NK-92 (cell line): ENCODE results near the gene ORAI3.
"Not testable (repeated sequence)": the region's sequence is repeated elsewhere in the genome, so short reads cannot be mapped to it uniquely, and the experiment has no call there.

Experiments
- DNase-seq: peaks from one replicate; lab custom pipeline; 2025; ENCODE audit not compliant: unreplicated experiment; lab: John Stamatoyannopoulos, UW

Gene ORAI3

GRCh38 chr16:30923554-30924075, 25.3 kb upstream of the ORAI3 start, which contains the start of gene FBXL19:
Gene FBXL19 (plus strand): TSS chr16:30923572. CDS start chr16:30925755, 2,183 bp downstream.
- DNase-seq: no peak

DNA sequence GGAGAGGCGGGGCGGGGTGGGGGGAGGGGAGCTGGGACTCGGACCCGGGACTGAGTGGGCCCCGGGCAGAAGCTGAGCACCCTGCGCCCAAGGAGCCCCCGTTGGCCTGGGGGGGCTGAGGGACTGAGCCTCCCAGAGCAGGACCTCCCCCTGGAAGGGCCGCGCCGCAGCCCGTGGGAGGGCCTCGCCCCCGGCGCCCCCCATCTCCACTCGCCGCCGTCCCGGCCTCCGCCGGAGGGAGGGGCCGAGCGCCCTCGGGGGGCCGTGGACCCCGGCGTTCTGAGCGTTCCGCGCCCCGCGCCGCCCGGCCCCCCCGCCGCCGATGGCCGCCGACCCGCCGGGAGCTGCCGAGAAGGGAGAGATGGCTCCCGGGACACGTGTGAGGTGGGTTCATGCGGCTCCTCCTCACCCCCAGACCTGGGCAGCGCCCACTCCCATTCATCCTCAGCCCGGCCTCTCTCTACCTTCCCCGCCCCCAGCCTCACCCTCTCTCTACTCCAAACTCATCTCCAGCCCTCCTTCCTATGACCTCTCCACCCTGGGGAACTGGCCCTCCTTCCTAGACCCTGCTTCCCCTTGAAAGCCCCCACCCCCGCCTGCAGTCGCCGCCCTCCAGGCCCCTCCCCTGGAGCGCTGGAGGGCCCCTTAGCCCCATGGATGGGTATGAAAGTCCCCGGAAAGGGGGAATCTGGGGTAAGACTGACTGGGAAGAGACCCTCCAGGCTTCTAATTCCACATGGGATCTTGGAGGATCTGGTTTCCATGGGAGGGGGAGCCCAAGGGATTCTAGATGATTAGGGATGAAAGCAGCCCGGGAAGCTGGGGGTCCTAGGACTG, 24.6 kb upstream of the ORAI3 start:
- DNase-seq: no peak

GRCh38 chr16:30924913-30925631, 23.8 kb upstream of the ORAI3 start:
- no peak for DNase-seq

GRCh38 chr16:30925632-30925987, 23.3 kb upstream of the ORAI3 start:
- no peak for DNase-seq

- DNase-seq: no peak
Observed at GRCh38 chr16:30925995-30926811, 22.7 kb upstream of the ORAI3 start.

GRCh38 chr16:30926937-30927788, 21.7 kb upstream of the ORAI3 start:
- DNase-seq: no peak

DNA sequence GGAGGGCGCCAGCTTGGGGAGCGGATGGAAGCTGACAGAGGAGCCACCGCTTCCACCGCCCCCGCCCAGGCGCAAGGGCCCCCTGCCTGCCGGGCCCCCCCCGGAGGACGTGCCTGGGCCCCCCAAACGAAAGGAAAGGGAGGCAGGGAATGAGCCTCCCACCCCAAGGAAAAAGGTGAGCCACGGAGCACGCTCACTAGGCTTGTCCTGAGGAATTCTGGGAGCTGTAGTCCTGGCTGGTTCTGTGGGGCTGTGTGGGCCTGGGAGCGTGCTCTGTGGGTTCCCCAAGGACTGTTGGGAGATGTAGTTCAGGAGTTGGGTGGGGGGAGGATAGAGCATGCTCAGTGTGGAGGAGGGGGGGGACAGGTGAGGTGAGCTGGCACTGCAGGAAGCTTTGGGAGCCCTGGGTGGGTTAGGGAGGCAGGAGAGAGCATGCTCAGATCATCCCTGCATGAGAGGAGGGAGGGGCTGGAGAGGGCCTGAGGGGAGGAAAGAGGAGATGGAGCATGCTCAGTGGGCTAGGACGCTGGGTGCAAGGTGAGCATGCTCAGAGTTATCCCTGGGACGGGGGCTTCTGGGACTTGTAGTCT, 21.0 kb upstream of the ORAI3 start:
- DNase-seq: no peak

- no peak for DNase-seq
Observed at GRCh38 chr16:30928390-30928789, 20.5 kb upstream of the ORAI3 start.

DNA sequence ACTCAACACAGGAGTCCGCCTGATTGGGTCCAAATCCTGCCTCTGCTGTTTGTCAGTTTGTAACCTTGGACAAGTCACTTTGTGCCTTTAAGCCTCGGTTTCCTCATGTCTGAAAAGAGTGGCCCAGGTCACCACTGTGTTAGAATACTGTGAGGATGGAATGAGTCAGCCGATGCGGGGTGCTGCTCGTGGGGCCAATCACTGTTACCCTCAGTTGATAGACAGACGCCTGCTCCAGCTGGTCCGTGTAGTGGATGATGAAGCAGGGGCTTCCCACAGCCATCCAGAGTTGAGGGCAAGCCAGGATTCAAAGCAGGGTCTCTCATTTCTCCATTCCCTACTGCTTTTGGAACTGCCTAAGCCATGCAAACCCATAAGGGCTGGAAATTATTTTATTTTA, 19.7 kb upstream of the ORAI3 start:
- no peak for DNase-seq

- no peak for DNase-seq
Observed at GRCh38 chr16:30930160-30930571, 18.7 kb upstream of the ORAI3 start.

DNA sequence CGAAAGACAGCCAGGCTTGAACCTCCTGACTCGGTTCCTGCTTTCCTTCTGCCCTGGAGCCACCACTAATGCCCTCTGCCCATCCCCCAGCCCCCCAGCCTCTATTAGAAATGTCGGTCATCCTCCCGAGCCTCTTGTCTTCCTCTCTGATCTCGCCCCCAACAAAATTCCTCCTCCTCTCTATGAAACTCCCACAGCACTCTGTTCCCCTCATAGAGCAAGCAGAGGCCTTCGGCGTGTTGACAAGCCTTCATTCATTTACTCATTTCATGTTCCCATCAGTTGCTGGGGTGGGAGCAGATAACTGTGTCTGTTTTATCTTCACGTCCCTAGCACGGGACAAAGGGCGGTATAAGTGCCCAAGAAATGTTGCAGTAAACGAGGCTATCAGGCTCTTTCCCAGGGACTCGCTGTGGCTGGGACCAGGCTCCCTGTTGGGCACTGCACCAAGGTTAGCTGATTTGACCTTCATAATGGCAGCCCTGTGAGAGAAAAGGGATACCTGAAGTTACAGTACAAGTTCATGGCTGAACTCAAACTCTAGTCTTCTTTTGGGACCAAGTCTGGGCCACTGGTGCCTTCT, 17.7 kb upstream of the ORAI3 start:
- no peak for DNase-seq

- no peak for DNase-seq
Observed at GRCh38 chr16:30934827-30935557, 13.9 kb upstream of the ORAI3 start.

GRCh38 chr16:30937692-30938091, 11.2 kb upstream of the ORAI3 start:
- DNase-seq: no peak

DNA sequence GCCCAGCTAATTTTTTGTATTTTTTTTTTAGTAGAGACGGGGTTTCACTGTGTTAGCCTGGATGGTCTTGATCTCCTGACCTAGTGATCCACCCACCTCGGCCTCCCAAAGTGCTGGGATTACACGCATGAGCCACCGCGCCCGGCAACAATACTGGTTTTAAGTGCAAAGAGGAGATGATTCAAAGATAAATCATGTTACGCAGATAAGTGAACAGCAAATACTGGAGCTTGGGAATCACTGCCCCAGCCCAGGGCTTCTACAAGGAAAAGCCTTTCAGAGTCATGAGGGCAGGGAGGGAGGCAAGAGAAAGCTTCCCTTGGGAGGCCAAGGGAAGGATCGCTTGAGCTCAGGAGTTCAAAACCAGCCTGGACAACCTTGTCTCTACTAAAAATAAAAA, 9.3 kb upstream of the ORAI3 start:
- not testable (repeated sequence) for DNase-seq

GRCh38 chr16:30941600-30942425, 7.1 kb upstream of the ORAI3 start:
- DNase-seq: no peak

- DNase-seq: no peak
Observed at GRCh38 chr16:30942426-30942806, 6.5 kb upstream of the ORAI3 start.

DNA sequence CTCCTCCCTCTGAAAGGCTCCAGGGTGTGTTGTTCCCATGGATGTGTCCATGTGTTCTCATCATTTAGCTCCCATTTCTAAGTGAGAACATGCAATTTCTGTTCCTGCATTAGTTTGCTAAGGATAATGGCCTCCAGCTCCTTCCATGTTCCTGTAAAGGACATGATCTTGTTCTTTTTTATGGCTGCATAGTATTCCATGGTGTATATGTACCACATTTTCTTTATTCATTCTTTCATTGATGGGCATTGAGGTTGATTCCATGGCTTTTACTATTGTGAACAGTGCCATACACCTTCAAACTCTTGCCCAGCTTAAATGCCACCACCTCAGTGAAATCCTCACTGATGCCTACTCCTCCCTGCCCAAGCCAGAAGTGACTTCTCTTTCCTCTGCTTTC, 4.5 kb upstream of the ORAI3 start:
- DNase-seq: no peak
